Caco-2 (cell line): ENCODE results near the gene TRAPPC2L. TPM values are rescaled to one million over a fixed set of nuclear protein-coding genes. Genes with fewer than 3 reads are reported as not detected.

ENCODE experiments used
- BruUV-seq: library from RNA; stranded (reverse); fragments of 400-500 nt; replicated peaks from 2 replicates; lab custom pipeline; 2021; lab: Mats Ljungman, UMichigan
- CTCF ChIA-PET: fragments of 300-600 bp; sonication (Branson Sonifier 250); formaldehyde crosslinking; loops from one replicate; lab custom pipeline; 2022; ENCODE audit warnings: antibody characterized with exemption; lab: Charles Lee
- POLR2A ChIA-PET: fragments of 300-600 bp; sonication (Branson Sonifier 250); formaldehyde crosslinking; loops from one replicate; lab custom pipeline; 2022; ENCODE audit warnings: antibody characterized with exemption; lab: Charles Lee
- DNase-seq, 2 experiments: peaks; one replicate each; pipeline versions ENCODE4 v3.0.0 to v3.0.0-alpha.2; 2020 to 2022
- H3K27me3 ChIP-seq: replicated peaks from 2 replicates; pipeline ENCODE4 v1.6.0; 2011; ENCODE audit warnings: low read length; ENCODE audit not compliant: control insufficient read depth, insufficient read depth
- H3K36me3 ChIP-seq: 2 replicates; pipeline ENCODE4 v1.5.1; 2011; ENCODE audit warnings: low read length; ENCODE audit not compliant: control insufficient read depth, insufficient read depth
- H3K4me1 ChIP-seq: fragments of 250-450 bp; sonication (Bioruptor Pico); 2 replicates; pipeline ENCODE4 v1.5.1; 2020; ENCODE audit warnings: mild to moderate bottlenecking
- H3K4me3 ChIP-seq: 2 replicates; pipeline ENCODE4 v1.5.1; 2011; ENCODE audit warnings: low read depth, mild to moderate bottlenecking, control low read depth, low read length
- H3K9me3 ChIP-seq: fragments of 250-450 bp; sonication (Bioruptor Pico); 2 replicates; pipeline ENCODE4 v1.5.1; 2020; ENCODE audit warnings: mild to moderate bottlenecking, moderate library complexity
- H3K27ac Mint-ChIP-seq: one replicate; pipeline ENCODE4 v1.8.0; 2022; ENCODE audit warnings: mixed read lengths; ENCODE audit not compliant: unreplicated experiment
- H3K27me3 Mint-ChIP-seq: one replicate; pipeline ENCODE4 v1.8.0; 2022; ENCODE audit warnings: mixed read lengths; ENCODE audit not compliant: insufficient read depth, unreplicated experiment
- H3K36me3 Mint-ChIP-seq: one replicate; pipeline ENCODE4 v1.8.0; 2022; ENCODE audit warnings: mild to moderate bottlenecking, mixed read lengths; ENCODE audit not compliant: insufficient read depth, unreplicated experiment
- H3K4me1 Mint-ChIP-seq: one replicate; pipeline ENCODE4 v1.8.0; 2022; ENCODE audit warnings: low read depth, mixed read lengths; ENCODE audit not compliant: unreplicated experiment
- H3K4me3 Mint-ChIP-seq: one replicate; pipeline ENCODE4 v1.8.0; 2022; ENCODE audit warnings: mild to moderate bottlenecking, moderate library complexity, mixed read lengths; ENCODE audit not compliant: unreplicated experiment
- H3K9me3 Mint-ChIP-seq: one replicate; pipeline ENCODE4 v1.8.0; 2022; ENCODE audit warnings: mixed read lengths; ENCODE audit not compliant: unreplicated experiment
- CTCF ChIP-seq, 2 experiments: fragments of 200-600 bp in 1 of 2; IDR thresholded peaks; 1 replicate in 1 of 2; 2 replicates in 1 of 2; pipeline versions ENCODE4 v1.5.1 to v1.8.0; 2011 to 2022; ENCODE audit warnings: antibody characterized with exemption in 1 of 2, control low read depth in 1 of 2, inconsistent platforms in 1 of 2, low read depth in 1 of 2, low read length in 1 of 2, mild to moderate bottlenecking in 1 of 2, moderate library complexity in 1 of 2; ENCODE audit not compliant: insufficient read depth in 1 of 2, severe bottlenecking in 1 of 2, unreplicated experiment in 1 of 2
- intact Hi-C: fragments of 100-400 bp; cut with micrococcal nuclease; formaldehyde crosslinking; loops from one replicate; pipeline ENCODE4 v1.10.0; 2022; ENCODE audit not compliant: unreplicated experiment
- total RNA-seq: library from RNA; stranded (reverse); gene quantifications from 2 replicates; pipeline ENCODE4 v1.2.3, GENCODE V29; 2022

The TRAPPC2L gene
- total RNA-seq, 1 experiment from 2014 or later, result 179 TPM

- POLR2A ChIA-PET, result no interaction called here
- BruUV-seq, result no TSS peak
Observed at GRCh38 chr16:88901718-88902337, 44.9 kb downstream of the TRAPPC2L start.

GRCh38 chr16:88902744-88903143 is 45.8 kb downstream of the TRAPPC2L start:
- DNase-seq, result no peak
- peaks cover 4% of the 10 kb centered on the region for H3K27me3 Mint-ChIP-seq
- BruUV-seq, result no TSS peak
- no peak overlapping the region for H3K4me3 Mint-ChIP-seq
- no peaks in the 10 kb centered on the region for H3K27me3 ChIP-seq
- intact Hi-C loops, result no loop called here
- H3K4me1 ChIP-seq, result no peaks in the 10 kb centered on the region
- H3K36me3 Mint-ChIP-seq, result no peaks in the 10 kb centered on the region
- no peaks in the 10 kb centered on the region for H3K4me1 Mint-ChIP-seq
- no peaks in the 10 kb centered on the region for H3K36me3 ChIP-seq
- no peaks in the 10 kb centered on the region for H3K9me3 ChIP-seq
- POLR2A ChIA-PET, result no interaction called here
- CTCF ChIA-PET, result no interaction called here
- TF ChIP-seq CTCF (IDR thresholded peaks at IDR 0.05; ENCODE audit: insufficient read depth in 1 of 2, low read depth in 1 of 2, low read length in 1 of 2, severe bottlenecking in 1 of 2, unreplicated experiment in 1 of 2), result no peak
- H3K9me3 Mint-ChIP-seq, result no peaks in the 10 kb centered on the region
- no peak overlapping the region for H3K27ac Mint-ChIP-seq
- H3K4me3 ChIP-seq, result no peak overlapping the region

More at GRCh38 chr16:88901718-88902337, 44.9 kb downstream of the TRAPPC2L start:
- no peak overlapping the region for H3K27ac Mint-ChIP-seq
- H3K9me3 Mint-ChIP-seq, result no peaks in the 10 kb centered on the region
- H3K4me1 Mint-ChIP-seq, result no peaks in the 10 kb centered on the region
- H3K27me3 ChIP-seq, result no peaks in the 10 kb centered on the region
- intact Hi-C loops, result no loop called here
- TF ChIP-seq CTCF (IDR thresholded peaks at IDR 0.05; ENCODE audit: insufficient read depth in 1 of 2, low read depth in 1 of 2, low read length in 1 of 2, severe bottlenecking in 1 of 2, unreplicated experiment in 1 of 2), result peak in 1 of 2 experiments; percentile 17
- H3K9me3 ChIP-seq, result no peaks in the 10 kb centered on the region
- H3K27me3 Mint-ChIP-seq, result peaks cover 4% of the 10 kb centered on the region
- no peak for DNase-seq
- H3K4me1 ChIP-seq, result no peaks in the 10 kb centered on the region
- CTCF ChIA-PET, result no interaction called here
- H3K4me3 ChIP-seq, result no peak overlapping the region
- no peaks in the 10 kb centered on the region for H3K36me3 ChIP-seq
- H3K4me3 Mint-ChIP-seq, result no peak overlapping the region
- H3K36me3 Mint-ChIP-seq, result no peaks in the 10 kb centered on the region

GRCh38 chr16:88903267-88903666 is 46.3 kb downstream of the TRAPPC2L start:
- H3K9me3 Mint-ChIP-seq, result no peaks in the 10 kb centered on the region
- no peaks in the 10 kb centered on the region for H3K27me3 ChIP-seq
- no peaks in the 10 kb centered on the region for H3K36me3 Mint-ChIP-seq
- H3K4me3 Mint-ChIP-seq, result no peak overlapping the region
- intact Hi-C loops, result no loop called here
- H3K36me3 ChIP-seq, result no peaks in the 10 kb centered on the region
- no peak for DNase-seq
- POLR2A ChIA-PET, result no interaction called here
- no peak overlapping the region for H3K27ac Mint-ChIP-seq
- CTCF ChIA-PET, result no interaction called here
- no TSS peak for BruUV-seq
- H3K9me3 ChIP-seq, result no peaks in the 10 kb centered on the region
- H3K27me3 Mint-ChIP-seq, result peaks cover 4% of the 10 kb centered on the region
- H3K4me1 Mint-ChIP-seq, result no peaks in the 10 kb centered on the region
- TF ChIP-seq CTCF (IDR thresholded peaks at IDR 0.05; ENCODE audit: insufficient read depth in 1 of 2, low read depth in 1 of 2, low read length in 1 of 2, severe bottlenecking in 1 of 2, unreplicated experiment in 1 of 2), result no peak
- H3K4me1 ChIP-seq, result no peaks in the 10 kb centered on the region
- no peak overlapping the region for H3K4me3 ChIP-seq
